SU-DHL-6 (cell line): ENCODE measurements around the gene SLC6A7.

Source experiments
- CTCF ChIP-seq: fragments of 200-600 bp; sonication (generic); IDR thresholded peaks from one replicate; pipeline ENCODE4 v1.5.1; 2017; ENCODE audit warnings: antibody characterized with exemption, mild to moderate bottlenecking, low read length, moderate library complexity; ENCODE audit not compliant: insufficient read depth, poor library complexity, severe bottlenecking
- EZH2phosphoT487 ChIP-seq: fragments of 200-600 bp; sonication (generic), shearing (Covaris generic); conservative IDR thresholded peaks from 2 replicates; pipeline ENCODE4 v1.6.1; 2018; ENCODE audit warnings: mild to moderate bottlenecking, antibody characterized with exemption, low read length, moderate library complexity, mixed read lengths

GRCh38 chr5:150195736-150196485, 6.0 kb downstream of the SLC6A7 start:
- TF ChIP-seq EZH2phosphoT487 (no peak), CTCF (no peak)
